ENCODE results near the gene LRRC23. TPM values are rescaled to one million over a fixed set of nuclear protein-coding genes. Genes with fewer than 3 reads are reported as not detected.

Gene LRRC23
- total RNA-seq, 1 donor from 2014 or later = 5.7 TPM

DNA sequence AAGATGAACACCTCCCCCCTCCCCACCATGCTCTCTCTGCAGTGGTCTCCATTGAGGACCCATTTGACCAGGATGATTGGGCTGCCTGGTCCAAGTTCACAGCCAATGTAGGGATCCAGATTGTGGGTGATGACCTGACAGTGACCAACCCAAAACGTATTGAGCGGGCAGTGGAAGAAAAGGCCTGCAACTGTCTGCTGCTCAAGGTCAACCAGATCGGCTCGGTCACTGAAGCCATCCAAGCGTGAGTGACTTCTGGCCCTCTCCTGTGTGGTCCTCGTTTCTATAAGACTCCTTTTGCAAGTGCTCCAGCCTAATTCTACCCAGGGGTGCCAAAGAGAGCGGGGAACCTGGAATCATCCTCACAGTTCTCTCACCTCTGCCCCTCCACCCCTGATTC lies 16.9 kb downstream of the LRRC23 start:
- Mint-ChIP-seq H3K27me3 (ENCODE audit: unreplicated experiment) (peaks cover 18% of the 10 kb centered on the region), H3K4me1 (ENCODE audit: unreplicated experiment) (peaks cover 49% of the 10 kb centered on the region), H3K27ac (ENCODE audit: unreplicated experiment) (peak overlapping the region; percentile 52), H3K4me3 (ENCODE audit: unreplicated experiment) (no peak overlapping the region), H3K9me3 (ENCODE audit: unreplicated experiment) (no peaks in the 10 kb centered on the region), H3K36me3 (ENCODE audit: low read depth, unreplicated experiment) (peaks cover 5% of the 10 kb centered on the region)
- TF ChIP-seq, protein P1, sequence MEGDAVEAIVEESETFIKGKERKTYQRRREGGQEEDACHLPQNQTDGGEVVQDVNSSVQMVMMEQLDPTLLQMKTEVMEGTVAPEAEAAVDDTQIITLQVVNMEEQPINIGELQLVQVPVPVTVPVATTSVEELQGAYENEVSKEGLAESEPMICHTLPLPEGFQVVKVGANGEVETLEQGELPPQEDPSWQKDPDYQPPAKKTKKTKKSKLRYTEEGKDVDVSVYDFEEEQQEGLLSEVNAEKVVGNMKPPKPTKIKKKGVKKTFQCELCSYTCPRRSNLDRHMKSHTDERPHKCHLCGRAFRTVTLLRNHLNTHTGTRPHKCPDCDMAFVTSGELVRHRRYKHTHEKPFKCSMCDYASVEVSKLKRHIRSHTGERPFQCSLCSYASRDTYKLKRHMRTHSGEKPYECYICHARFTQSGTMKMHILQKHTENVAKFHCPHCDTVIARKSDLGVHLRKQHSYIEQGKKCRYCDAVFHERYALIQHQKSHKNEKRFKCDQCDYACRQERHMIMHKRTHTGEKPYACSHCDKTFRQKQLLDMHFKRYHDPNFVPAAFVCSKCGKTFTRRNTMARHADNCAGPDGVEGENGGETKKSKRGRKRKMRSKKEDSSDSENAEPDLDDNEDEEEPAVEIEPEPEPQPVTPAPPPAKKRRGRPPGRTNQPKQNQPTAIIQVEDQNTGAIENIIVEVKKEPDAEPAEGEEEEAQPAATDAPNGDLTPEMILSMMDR (IDR thresholded peaks at IDR 0.05; ENCODE audit: unreplicated experiment) = no peak
- no peak for DNase-seq (ENCODE audit: low spot score)

DNA sequence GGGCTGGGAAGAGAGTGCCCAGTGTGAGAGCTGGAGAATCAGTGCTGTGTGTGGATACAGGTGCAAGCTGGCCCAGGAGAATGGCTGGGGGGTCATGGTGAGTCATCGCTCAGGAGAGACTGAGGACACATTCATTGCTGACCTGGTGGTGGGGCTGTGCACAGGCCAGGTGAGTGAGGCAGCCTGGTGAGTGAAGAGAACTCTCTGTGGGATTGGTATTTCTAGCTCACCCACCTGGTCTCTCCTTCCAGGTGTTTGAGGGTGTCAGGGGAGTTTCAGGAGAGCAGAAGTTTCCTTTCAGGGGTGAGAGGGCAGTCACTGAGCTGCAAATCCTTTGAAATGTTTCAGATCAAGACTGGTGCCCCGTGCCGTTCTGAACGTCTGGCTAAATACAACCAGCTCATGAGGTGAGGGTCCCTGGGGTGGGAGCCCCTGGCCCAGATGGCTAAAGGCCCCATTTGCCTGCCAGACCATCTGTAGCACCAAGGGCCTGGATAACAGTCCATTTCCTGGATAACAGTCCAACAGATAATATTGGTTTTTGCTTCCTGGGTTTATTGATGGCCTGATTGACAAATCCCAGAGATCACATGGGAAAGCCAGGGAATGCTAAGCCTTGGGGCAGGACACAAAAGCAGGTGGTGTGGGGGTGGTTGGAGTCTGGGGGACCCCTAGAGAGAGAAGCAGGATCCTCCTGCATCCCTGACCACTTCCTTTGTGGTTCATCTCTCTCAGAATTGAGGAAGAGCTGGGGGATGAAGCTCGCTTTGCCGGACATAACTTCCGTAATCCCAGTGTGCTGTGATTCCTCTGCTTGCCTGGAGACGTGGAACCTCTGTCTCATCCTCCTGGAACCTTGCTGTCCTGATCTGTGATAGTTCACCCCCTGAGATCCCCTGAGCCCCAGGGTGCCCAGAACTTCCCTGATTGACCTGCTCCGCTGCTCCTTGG lies 17.6 kb downstream of the LRRC23 start:
- no peak for DNase-seq (ENCODE audit: low spot score)
- H3K4me1 Mint-ChIP-seq (ENCODE audit: unreplicated experiment) = peaks cover 57% of the 10 kb centered on the region
- TF ChIP-seq, protein P1 (IDR thresholded peaks at IDR 0.05; ENCODE audit: unreplicated experiment) = no peak
- H3K4me3 Mint-ChIP-seq (ENCODE audit: unreplicated experiment) = no peak overlapping the region
- no peaks in the 10 kb centered on the region for H3K9me3 Mint-ChIP-seq (ENCODE audit: unreplicated experiment)
- H3K36me3 Mint-ChIP-seq (ENCODE audit: low read depth, unreplicated experiment) = peaks cover 12% of the 10 kb centered on the region
- H3K27ac Mint-ChIP-seq (ENCODE audit: unreplicated experiment) = peak overlapping the region; percentile 89
- H3K27me3 Mint-ChIP-seq (ENCODE audit: unreplicated experiment) = peaks cover 25% of the 10 kb centered on the region

DNA sequence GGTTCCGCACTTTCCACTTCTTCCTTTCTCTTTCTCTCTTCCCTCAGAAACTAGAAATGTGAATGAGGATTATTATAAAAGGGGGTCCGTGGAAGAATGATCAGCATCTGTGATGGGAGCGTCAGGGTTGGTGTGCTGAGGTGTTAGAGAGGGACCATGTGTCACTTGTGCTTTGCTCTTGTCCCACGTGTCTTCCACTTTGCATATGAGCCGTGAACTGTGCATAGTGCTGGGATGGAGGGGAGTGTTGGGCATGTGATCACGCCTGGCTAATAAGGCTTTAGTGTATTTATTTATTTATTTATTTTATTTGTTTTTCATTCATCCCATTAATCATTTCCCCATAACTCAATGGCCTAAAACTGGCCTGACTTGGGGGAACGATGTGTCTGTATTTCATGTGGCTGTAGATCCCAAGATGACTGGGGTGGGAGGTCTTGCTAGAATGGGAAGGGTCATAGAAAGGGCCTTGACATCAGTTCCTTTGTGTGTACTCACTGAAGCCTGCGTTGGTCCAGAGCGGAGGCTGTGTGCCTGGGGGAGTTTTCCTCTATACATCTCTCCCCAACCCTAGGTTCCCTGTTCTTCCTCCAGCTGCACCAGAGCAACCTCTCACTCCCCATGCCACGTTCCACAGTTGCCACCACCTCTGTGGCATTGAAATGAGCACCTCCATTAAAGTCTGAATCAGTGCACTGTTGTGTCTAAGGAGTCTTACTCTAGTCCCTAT lies 18.5 kb downstream of the LRRC23 start:
- TF ChIP-seq, protein P1 (IDR thresholded peaks at IDR 0.05; ENCODE audit: unreplicated experiment) = no peak
- no peak for DNase-seq (ENCODE audit: low spot score)
- H3K4me3 Mint-ChIP-seq (ENCODE audit: unreplicated experiment) = no peak overlapping the region
- no peaks in the 10 kb centered on the region for H3K9me3 Mint-ChIP-seq (ENCODE audit: unreplicated experiment)
- H3K4me1 Mint-ChIP-seq (ENCODE audit: unreplicated experiment) = peaks cover 57% of the 10 kb centered on the region
- H3K36me3 Mint-ChIP-seq (ENCODE audit: low read depth, unreplicated experiment) = peaks cover 12% of the 10 kb centered on the region
- H3K27ac Mint-ChIP-seq (ENCODE audit: unreplicated experiment) = peak overlapping the region; percentile 89
- peaks cover 26% of the 10 kb centered on the region for H3K27me3 Mint-ChIP-seq (ENCODE audit: unreplicated experiment)

DNA sequence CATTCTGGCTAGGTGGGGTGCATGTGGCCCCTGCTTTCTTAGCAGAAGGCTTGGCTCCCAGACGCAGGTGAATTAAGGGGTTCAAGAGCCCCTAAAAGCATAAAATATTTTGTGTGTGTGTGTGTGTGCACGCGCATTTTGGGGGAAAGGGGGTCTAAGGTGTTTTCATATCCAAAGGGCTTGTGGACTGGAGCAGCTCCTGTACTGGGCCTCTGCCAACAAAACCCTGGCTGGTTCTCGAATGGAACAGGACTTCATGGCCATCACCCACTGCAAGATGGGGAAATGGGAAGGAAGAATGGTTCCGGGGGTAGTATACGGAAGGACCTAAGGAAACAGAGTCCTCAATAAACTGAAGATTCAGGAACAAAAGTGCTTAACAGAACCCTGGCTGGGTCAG lies 19.2 kb downstream of the LRRC23 start:
- Mint-ChIP-seq H3K27ac (ENCODE audit: unreplicated experiment) (peak overlapping the region; percentile 97), H3K36me3 (ENCODE audit: low read depth, unreplicated experiment) (peaks cover 16% of the 10 kb centered on the region), H3K27me3 (ENCODE audit: unreplicated experiment) (peaks cover 30% of the 10 kb centered on the region), H3K4me3 (ENCODE audit: unreplicated experiment) (no peak overlapping the region), H3K4me1 (ENCODE audit: unreplicated experiment) (peaks cover 61% of the 10 kb centered on the region), H3K9me3 (ENCODE audit: unreplicated experiment) (no peaks in the 10 kb centered on the region)
- TF ChIP-seq, protein P1 (IDR thresholded peaks at IDR 0.05; ENCODE audit: unreplicated experiment) = no peak
- no peak for DNase-seq (ENCODE audit: low spot score)

DNA sequence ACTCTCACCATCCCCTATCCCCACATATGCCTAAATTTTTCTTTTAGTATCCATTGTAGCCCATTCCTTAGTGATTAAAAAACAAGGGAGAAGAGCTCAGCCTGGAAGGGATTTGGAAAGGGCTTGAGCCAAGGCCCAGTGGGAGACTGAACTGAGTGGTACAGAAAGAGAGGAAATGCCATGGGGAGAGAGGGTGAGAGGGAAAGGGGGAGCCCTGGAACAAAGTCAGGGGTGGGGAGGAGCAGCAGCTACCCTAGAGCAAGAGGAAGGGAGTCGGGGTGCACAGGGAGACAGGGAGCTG lies 20.6 kb downstream of the LRRC23 start:
- TF ChIP-seq, protein P1 (IDR thresholded peaks at IDR 0.05; ENCODE audit: unreplicated experiment) = no peak
- H3K27ac Mint-ChIP-seq (ENCODE audit: unreplicated experiment) = peak overlapping the region; percentile 97
- no peaks in the 10 kb centered on the region for H3K9me3 Mint-ChIP-seq (ENCODE audit: unreplicated experiment)
- no peak for DNase-seq (ENCODE audit: low spot score)
- peaks cover 22% of the 10 kb centered on the region for H3K36me3 Mint-ChIP-seq (ENCODE audit: low read depth, unreplicated experiment)
- H3K4me3 Mint-ChIP-seq (ENCODE audit: unreplicated experiment) = peak overlapping the region; percentile 99
- H3K4me1 Mint-ChIP-seq (ENCODE audit: unreplicated experiment) = peaks cover 66% of the 10 kb centered on the region
- peaks cover 28% of the 10 kb centered on the region for H3K27me3 Mint-ChIP-seq (ENCODE audit: unreplicated experiment)

Data from endothelial cell (in vitro differentiated cells).